GM19468 (cell line): ENCODE measurements around the gene HACD2.

Experiments used
- ATAC-seq: cut with Tn5 transposase; IDR thresholded peaks from one replicate; pipeline ENCODE4 v1.9.1; 2021; ENCODE audit warnings: mild to moderate bottlenecking, moderate library complexity, moderate number of reproducible peaks; ENCODE audit not compliant: unreplicated experiment; ENCODE audit errors: extremely low read depth

HACD2 gene

GRCh38 chr3:123576122-123576521 is 8.7 kb downstream of the HACD2 start:
- no peak for ATAC-seq

DNA sequence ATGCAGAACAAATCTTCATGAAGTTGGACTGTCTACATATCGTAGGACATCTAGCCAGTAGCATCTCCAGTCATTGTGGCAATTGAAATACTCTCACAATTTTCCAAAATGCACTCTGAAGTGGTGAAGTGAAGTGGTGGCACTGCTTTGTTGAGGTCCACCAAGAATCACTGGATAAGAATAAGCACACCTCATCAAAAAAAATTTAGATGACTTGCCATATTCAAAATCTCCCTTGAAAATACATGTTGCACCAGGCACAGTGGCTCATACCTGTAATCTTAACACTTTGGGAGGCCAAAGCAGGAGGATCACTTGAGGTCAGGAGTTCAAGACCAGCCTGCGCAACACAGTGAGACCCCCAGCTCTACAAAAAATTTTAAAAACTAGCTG is 12.9 kb downstream of the HACD2 start:
- no peak for ATAC-seq

- ATAC-seq: no peak
Observed at GRCh38 chr3:123571264-123571972, 13.4 kb downstream of the HACD2 start.

- no peak for ATAC-seq
Observed at GRCh38 chr3:123568875-123569274, 16.0 kb downstream of the HACD2 start.

DNA sequence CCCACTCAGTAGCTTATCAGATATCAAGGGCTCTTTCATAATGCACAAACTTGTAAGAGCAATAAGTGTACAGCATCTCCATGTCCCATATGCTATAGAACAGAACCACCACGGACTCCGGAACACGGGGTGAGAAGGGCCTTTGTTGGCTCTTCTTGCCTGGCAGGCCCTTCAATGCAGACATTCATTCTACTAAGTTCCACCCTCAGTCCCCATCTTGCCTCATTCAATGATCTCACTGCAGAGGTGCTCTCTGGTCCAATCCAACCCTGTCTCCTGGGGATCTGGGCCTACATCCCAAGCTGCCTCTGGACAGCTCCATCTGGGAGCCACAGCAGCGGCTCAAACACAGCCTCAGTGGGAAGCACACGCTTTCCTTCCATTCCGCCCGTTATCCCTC is 16.8 kb downstream of the HACD2 start:
- ATAC-seq: no peak

DNA sequence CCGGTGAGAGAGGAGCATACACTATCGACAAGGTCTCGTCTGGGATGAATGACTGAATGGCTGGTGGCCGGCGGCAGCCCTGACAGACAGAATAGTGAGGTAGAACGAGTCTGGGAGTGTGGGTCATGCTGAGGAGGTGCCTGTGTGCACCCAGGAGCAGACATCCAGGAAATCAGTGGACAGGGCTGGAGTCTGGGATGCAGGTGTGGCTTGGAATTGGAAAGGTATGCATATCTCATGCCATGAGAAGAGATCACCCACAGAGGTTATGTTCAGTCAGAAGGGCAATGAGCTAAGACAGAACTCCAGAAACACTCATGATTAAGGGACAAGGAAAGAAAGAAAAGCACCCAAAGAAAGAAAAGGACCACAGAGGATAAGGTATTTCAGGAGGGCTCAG is 20.8 kb downstream of the HACD2 start:
- ATAC-seq: no peak

DNA sequence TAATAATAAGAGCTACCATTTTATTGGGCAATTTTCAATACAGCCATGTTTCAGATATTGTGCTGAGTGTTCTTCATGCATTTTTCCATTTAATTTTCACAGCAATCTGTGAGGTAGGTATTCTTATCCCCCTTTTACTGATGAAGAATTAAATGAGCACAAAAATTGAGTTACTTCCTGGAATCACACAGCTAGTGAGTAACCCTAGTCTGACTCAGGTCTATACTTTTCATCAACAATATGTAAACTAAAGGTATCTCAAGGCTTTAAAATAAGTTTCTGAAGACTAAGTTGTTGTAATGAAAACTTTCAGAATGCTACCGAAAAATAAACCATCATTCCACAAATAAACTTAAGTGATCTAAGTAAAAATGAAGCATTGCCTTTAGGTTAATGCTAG is 22.3 kb downstream of the HACD2 start:
- ATAC-seq: no peak

DNA sequence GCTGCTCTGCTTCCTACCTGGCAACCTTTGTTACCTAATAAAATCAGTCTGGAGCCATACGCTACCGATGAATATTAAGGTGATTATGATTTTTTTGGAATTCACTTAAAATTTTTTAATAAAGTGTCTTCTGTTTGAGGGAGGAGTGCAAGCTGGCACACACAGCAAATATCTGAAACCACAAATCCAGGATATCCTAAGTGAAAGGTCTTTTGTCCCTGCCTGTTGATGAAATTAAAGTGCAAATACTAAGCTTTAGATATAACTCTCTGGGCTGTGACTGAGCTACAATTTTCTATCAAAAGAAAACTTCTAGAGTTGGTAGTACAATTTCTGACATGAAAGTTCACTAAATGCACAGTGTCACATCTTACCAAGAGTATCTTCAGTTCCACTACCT is 23.7 kb downstream of the HACD2 start:
- no peak for ATAC-seq

DNA sequence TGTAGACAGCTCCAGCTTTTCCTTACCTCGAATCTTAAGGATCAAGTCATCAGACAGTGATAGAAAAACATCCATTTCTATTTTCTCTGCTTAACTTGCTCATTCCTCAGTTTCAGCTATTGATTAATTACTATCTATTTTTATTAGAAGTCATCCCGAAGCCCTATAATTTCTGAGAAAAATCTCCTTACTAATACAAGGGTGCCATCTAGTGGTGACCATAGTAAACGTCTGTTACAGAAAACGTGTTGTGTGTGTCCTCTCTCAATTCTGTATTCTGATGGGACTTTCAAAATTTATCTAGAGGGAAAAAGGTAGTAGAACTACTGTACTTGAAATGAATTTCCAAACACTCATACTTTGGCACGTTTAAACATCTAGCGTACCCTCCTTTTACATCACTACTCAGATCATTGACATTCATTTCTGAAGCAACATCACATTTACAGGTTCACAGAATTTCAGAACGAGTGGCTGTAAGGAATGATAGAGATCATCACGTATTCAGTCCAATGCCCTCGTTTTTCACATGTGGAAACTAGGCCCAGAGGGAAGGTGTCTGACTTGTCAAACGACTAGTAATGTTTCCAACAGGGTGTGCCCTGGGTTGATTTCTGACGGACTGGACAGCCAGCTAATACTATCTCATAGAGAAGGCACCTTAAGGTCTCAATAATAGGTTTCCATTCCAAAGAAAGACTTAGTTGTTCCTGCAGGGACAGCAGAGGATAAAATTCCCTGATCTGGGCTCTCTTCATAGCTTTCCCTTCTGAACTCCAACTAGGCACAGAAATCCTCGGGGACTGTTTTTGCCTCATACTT is 25.6 kb downstream of the HACD2 start:
- ATAC-seq: no peak

DNA sequence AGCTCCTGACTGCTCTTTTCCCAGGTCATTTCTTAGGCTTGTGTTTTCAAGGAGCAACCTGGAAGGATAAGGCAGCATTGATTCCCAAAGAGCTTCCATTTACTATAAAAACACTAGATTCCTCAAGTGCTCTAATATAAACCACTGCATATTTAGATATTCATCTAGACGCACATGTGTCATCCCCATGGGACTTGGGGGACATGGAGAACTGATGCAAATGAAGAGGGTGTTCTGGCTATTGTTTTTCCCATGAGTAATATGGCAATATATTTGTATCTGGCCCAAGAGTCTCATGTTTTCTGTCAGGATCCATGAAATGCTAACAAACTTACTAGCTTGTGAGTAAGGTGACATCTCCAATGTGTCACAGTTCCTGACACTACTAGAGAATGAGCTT is 31.3 kb downstream of the HACD2 start:
- no peak for ATAC-seq

DNA sequence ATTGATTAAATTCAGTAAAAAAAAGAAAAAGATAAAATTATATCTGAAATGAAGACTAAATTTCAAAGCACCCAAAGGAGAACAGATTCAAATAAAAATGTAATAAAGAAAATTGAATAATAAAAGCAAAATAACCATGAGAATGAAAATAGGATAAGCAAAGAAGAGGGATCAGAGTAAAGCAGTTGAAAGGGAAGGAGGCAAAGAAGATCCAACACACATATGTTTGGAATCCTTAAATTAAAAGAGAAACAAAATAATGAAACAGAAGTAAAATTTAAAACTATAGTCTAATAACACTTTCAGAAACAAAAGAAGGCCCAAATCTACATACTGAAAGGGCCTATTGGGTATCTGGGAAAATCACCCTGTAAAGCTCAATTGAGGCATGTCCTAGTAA is 32.1 kb downstream of the HACD2 start:
- ATAC-seq: no peak

DNA sequence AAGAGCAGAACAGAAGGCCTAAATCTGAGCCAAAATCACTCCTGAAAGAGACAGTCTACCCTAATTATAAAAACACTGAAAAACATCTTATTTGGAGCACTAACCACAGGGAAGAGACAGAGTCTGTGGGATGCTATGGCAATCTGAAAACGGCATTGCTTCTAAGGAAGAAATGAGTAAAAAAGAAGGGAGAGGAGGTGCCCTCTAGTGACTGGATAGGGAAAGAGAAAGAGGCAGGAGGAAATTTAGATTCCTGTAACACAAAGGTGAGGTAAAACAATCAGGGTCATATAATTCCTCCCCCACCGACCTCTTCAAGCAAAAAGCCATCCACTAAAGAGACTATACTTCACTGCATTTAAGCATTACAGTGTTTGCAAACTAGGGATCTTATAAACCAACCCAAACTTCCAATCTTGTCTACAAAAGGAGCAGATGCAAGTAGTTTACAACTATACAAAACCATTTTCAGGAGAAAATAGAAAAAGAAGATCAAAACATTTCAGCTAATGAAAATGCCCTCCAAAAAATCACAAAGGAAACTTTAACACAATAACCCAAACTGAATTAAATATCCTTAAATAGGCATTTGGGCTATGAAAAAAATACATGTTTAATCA is 32.6 kb downstream of the HACD2 start:
- ATAC-seq: no peak

- ATAC-seq: no peak
Observed at GRCh38 chr3:123547881-123548519, 36.9 kb downstream of the HACD2 start.

GRCh38 chr3:123546133-123546755 is 38.6 kb downstream of the HACD2 start:
- no peak for ATAC-seq

- no peak for ATAC-seq
Observed at GRCh38 chr3:123543950-123544349, 40.9 kb downstream of the HACD2 start.

- ATAC-seq: no peak
Observed at GRCh38 chr3:123540285-123540684, 44.6 kb downstream of the HACD2 start.

GRCh38 chr3:123536153-123536895 is 48.5 kb downstream of the HACD2 start:
- ATAC-seq: no peak

GRCh38 chr3:123535580-123535979 is 49.3 kb downstream of the HACD2 start:
- ATAC-seq: no peak

GRCh38 chr3:123534264-123534663 is 50.6 kb downstream of the HACD2 start:
- no peak for ATAC-seq
